HK-2 (cell line): ENCODE measurements around the gene CTNNA2.

Source experiments
- DNase-seq: peaks from one replicate; pipeline ENCODE4 v3.0.0-alpha.2; 2018; ENCODE audit not compliant: unreplicated experiment

CTNNA2 gene

GRCh38 chr2:80489717-80490116 is 976.9 kb downstream of the CTNNA2 start:
- DNase-seq: peak; percentile 18

- DNase-seq: no peak
Measured at GRCh38 chr2:80490964-80491363, 978.1 kb downstream of the CTNNA2 start.

- DNase-seq: no peak
Measured at GRCh38 chr2:80496346-80496745, 983.5 kb downstream of the CTNNA2 start.

GRCh38 chr2:80496775-80497174 is 983.9 kb downstream of the CTNNA2 start:
- no peak for DNase-seq

- no peak for DNase-seq
Measured at GRCh38 chr2:80499095-80499494, 986.2 kb downstream of the CTNNA2 start.

- DNase-seq: no peak
Measured at GRCh38 chr2:80501874-80502624, 989.2 kb downstream of the CTNNA2 start.

GRCh38 chr2:80506563-80506962 is 993.7 kb downstream of the CTNNA2 start:
- DNase-seq: no peak

GRCh38 chr2:80510716-80511115 is 997.9 kb downstream of the CTNNA2 start:
- DNase-seq: no peak

GRCh38 chr2:80515964-80516363 is 1003.1 kb downstream of the CTNNA2 start:
- no peak for DNase-seq

GRCh38 chr2:80517316-80517715 is 1004.5 kb downstream of the CTNNA2 start:
- DNase-seq: no peak

GRCh38 chr2:80519121-80519643 is 1006.3 kb downstream of the CTNNA2 start:
- DNase-seq: no peak

GRCh38 chr2:80519699-80520291 is 1006.9 kb downstream of the CTNNA2 start:
- DNase-seq: no peak

GRCh38 chr2:80525152-80525551 is 1012.3 kb downstream of the CTNNA2 start:
- no peak for DNase-seq

- no peak for DNase-seq
Measured at GRCh38 chr2:80527119-80527518, 1014.3 kb downstream of the CTNNA2 start.

- DNase-seq: no peak
Measured at GRCh38 chr2:80529466-80530165, 1016.8 kb downstream of the CTNNA2 start.

GRCh38 chr2:80530442-80531064 is 1017.7 kb downstream of the CTNNA2 start:
- no peak for DNase-seq

- DNase-seq: no peak
Measured at GRCh38 chr2:80531319-80531718, 1018.5 kb downstream of the CTNNA2 start.

GRCh38 chr2:80545420-80546210 is 1032.8 kb downstream of the CTNNA2 start:
- no peak for DNase-seq

GRCh38 chr2:80546766-80547165 is 1033.9 kb downstream of the CTNNA2 start:
- DNase-seq: no peak

- DNase-seq: no peak
Measured at GRCh38 chr2:80547344-80547743, 1034.5 kb downstream of the CTNNA2 start.

GRCh38 chr2:80548469-80548868 is 1035.6 kb downstream of the CTNNA2 start:
- no peak for DNase-seq
